SIG-M5 treated with dmso at 0.1 percent for 504 hours (cell line): Measurements from ENCODE around the gene SIAH3.

ENCODE experiments used
- DNase-seq: peaks from one replicate; lab custom pipeline; 2025; ENCODE audit not compliant: unreplicated experiment; lab: John Stamatoyannopoulos, UW

SIAH3 gene

DNA sequence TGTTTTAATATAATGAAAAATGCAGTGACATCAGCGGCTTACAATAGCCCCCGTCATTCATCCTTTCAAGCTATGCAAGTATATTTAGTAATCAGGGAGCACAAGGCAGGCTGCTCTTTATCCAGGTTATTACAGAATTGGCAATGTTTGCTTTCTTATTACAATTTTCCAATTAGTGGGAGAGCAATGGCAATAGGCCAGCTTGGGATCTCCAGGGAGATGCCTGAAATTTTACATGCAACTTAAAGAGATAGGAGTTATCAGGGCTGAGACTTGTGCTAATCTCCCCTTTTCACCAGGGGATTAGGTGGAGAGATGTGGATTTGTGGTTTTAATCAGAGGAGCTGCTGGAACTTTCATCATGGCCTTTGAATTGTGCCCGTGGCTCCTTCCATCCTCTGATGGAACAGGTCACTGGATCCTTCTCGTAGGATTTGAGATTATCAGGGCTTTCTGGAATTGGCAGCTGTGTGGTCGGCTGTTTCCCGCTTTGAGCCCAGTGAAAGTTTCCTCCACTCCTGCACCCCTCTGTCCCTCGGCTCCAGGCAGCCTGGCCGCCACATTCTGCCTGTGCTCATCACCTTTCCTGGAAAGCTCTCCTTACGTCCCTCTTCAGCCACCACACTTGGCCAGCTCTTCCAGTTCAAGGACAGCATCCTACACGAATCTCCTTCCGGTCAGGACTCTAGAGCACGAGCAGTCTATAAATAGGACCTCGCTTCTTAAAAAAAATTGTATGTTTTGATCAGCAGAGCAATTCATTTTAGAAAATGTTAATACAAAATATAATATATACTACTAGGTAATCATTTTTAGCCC is 102.4 kb downstream of the SIAH3 start:
- no peak for DNase-seq

GRCh38 chr13:45747071-45747470 is 104.5 kb downstream of the SIAH3 start:
- peak; percentile 67 for DNase-seq

GRCh38 chr13:45744979-45745378 is 106.6 kb downstream of the SIAH3 start:
- no peak for DNase-seq

DNA sequence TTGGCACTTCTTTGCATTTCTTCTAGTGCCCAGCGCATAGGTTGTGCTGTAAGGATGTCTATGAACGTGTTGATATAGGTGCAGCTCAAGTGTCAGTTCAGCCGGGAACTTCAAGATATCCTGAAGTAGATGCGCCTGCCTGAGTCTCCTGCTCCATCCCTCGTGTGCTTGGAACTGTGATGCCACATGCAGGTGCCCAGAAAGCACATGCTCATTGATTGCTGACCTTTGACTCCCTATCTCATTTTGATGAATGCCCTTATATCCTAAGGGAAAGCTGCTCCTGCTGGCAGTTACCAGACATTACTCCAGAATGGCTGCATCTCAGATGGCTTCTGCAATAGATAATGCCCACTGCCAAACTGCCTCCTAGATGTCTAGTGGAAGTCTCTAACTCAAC is 108.6 kb downstream of the SIAH3 start:
- DNase-seq: no peak

DNA sequence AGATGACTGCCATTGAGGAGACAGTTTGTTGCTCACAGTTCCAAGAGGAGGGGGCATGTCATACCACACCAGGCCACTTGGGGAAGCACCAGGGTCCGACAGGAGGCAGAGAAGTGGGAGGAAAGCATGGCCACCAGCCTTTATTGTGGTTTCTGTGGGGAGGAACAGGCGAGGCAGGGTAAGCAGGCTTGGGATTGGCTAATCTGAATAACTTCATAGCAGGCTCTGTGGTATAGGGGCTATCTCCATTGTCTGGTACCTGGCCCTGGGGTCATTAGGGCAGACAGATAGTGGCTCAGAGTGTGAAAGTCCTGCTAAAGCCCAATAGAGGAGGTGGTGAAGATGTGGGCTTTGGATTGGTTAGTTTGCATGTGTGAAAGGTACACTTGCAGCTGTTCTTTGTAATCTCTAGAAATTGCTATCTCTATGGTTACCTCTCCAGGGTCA is 114.0 kb downstream of the SIAH3 start:
- peak; percentile 15 for DNase-seq

DNA sequence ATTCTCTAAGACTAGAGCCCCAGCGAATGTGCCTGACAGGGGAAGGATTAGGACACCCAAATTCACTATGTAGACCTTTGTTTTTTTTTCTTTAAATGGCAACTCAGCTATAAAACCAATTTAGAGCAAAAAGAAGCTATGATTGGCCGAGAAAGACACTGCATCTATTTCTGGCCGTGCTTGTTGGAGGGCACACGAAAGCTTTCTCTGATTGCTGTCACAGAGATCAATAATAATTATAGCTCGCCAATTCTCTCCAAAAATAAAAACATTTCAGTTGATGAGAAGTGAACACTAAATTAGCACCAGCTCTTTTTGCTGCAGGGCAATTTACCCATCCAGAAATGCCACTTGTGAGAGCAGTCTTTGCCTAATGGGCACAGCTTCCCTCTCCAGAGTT is 118.2 kb downstream of the SIAH3 start:
- no peak for DNase-seq

GRCh38 chr13:45732916-45733315 is 118.6 kb downstream of the SIAH3 start:
- no peak for DNase-seq

DNA sequence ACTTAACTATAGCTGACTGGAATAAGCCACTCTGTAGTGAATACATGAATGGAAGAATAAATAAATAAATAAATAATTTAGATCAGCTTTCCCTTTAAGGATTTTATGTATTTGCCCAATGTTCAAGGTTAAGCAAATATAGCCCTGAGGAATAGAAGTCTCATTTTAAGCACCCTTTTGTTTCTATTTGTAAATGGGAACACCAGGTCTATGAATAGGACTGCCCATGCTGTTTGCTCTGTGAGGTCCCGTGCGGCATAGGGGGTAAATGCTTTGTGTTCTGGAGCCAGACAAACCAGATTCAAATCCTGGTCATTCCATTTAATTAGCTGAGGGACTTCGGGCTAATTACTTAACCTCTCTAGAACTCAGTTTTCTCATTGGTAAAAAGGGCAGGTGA is 120.1 kb downstream of the SIAH3 start:
- no peak for DNase-seq

- peak; percentile 78 for DNase-seq
Observed at GRCh38 chr13:45728759-45729158, 122.8 kb downstream of the SIAH3 start.
